SK-N-MC (cell line): ENCODE results near the gene DSE.

Experiments used
- DNase-seq: peaks from one replicate; pipeline ENCODE4 v3.0.0-alpha.2; 2011; ENCODE audit warnings: low read depth, low spot score
- H3K27ac ChIP-seq: fragments of 200-600 bp; sonication (generic); 2 replicates; pipeline ENCODE4 v1.5.1; 2016; ENCODE audit warnings: mixed run types
- H3K36me3 ChIP-seq: fragments of 200-600 bp; sonication (generic); 2 replicates; pipeline ENCODE4 v1.6.1; 2017; ENCODE audit warnings: antibody characterized with exemption, low read length, mixed read lengths; ENCODE audit not compliant: insufficient read depth
- H3K4me3 ChIP-seq: fragments of 200-600 bp; sonication (generic); 2 replicates; pipeline ENCODE4 v1.5.1; 2016
- H3K9ac ChIP-seq: fragments of 200-600 bp; sonication (generic); 2 replicates; pipeline ENCODE4 v1.8.0; 2017; ENCODE audit warnings: mixed run types, mixed read lengths; ENCODE audit not compliant: insufficient read length
- H3K9me3 ChIP-seq: fragments of 200-600 bp; sonication (generic); 2 replicates; pipeline ENCODE4 v1.6.1; 2017; ENCODE audit warnings: low read depth, mild to moderate bottlenecking, antibody characterized with exemption, low read length, moderate library complexity, mixed read lengths
- EZH2 ChIP-seq: fragments of 200-600 bp; sonication (generic); IDR thresholded peaks from one replicate; pipeline ENCODE4 v1.6.1; 2017; ENCODE audit warnings: antibody characterized with exemption
- FOXP2 ChIP-seq: optimal IDR thresholded peaks from 2 replicates; pipeline ENCODE3; 2011; ENCODE audit warnings: mild to moderate bottlenecking, moderate library complexity; ENCODE audit not compliant: insufficient read depth; ENCODE audit errors: extremely low read length, control extremely low read depth
- POLR2AphosphoS5 ChIP-seq: IDR thresholded peaks from 2 replicates; pipeline ENCODE4 v1.6.1; 2012; ENCODE audit warnings: mild to moderate bottlenecking, low read depth, low read length, borderline replicate concordance

The DSE gene

GRCh38 chr6:116433206-116433712, 62.5 kb downstream of the DSE start:
- no peaks in the 10 kb centered on the region for H3K36me3 ChIP-seq
- TF ChIP-seq FOXP2 = no peak
- TF ChIP-seq POLR2AphosphoS5 = no peak
- TF ChIP-seq EZH2 = no peak

GRCh38 chr6:116434056-116434725, 63.4 kb downstream of the DSE start:
- no peak for DNase-seq
- TF ChIP-seq POLR2AphosphoS5 (no peak), EZH2 (no peak), FOXP2 (no peak)
- no peaks in the 10 kb centered on the region for H3K9me3 ChIP-seq
- no peaks in the 10 kb centered on the region for H3K36me3 ChIP-seq
- no peak overlapping the region for H3K4me3 ChIP-seq
- no peak overlapping the region for H3K27ac ChIP-seq
- no peak overlapping the region for H3K9ac ChIP-seq

More at GRCh38 chr6:116433206-116433712, 62.5 kb downstream of the DSE start:
- DNase-seq = no peak
- Histone ChIP-seq H3K4me3 (no peak overlapping the region), H3K9me3 (no peaks in the 10 kb centered on the region), H3K9ac (no peak overlapping the region), H3K27ac (no peak overlapping the region)

GRCh38 chr6:116436586-116436985, 65.8 kb downstream of the DSE start:
- no peak for TF ChIP-seq FOXP2
- no peak for TF ChIP-seq EZH2
- TF ChIP-seq POLR2AphosphoS5 = no peak
- Histone ChIP-seq H3K4me3 (no peak overlapping the region), H3K9ac (no peak overlapping the region), H3K36me3 (no peaks in the 10 kb centered on the region), H3K27ac (no peak overlapping the region), H3K9me3 (no peaks in the 10 kb centered on the region)
- DNase-seq = no peak

- H3K36me3 ChIP-seq = no peaks in the 10 kb centered on the region
- DNase-seq = no peak
- H3K27ac ChIP-seq = no peak overlapping the region
- TF ChIP-seq POLR2AphosphoS5 (no peak), EZH2 (no peak), FOXP2 (no peak)
- no peaks in the 10 kb centered on the region for H3K9me3 ChIP-seq
- no peak overlapping the region for H3K9ac ChIP-seq
- H3K4me3 ChIP-seq = no peak overlapping the region
Measured at GRCh38 chr6:116437656-116438055, 66.9 kb downstream of the DSE start.

GRCh38 chr6:116438590-116439448, 68.1 kb downstream of the DSE start:
- H3K9ac ChIP-seq = peak overlapping the region; percentile 38
- H3K36me3 ChIP-seq = no peaks in the 10 kb centered on the region
- H3K9me3 ChIP-seq = no peaks in the 10 kb centered on the region
- peak; percentile 30 for DNase-seq
- H3K27ac ChIP-seq = no peak overlapping the region
- no peak overlapping the region for H3K4me3 ChIP-seq
- no peak for TF ChIP-seq FOXP2
- TF ChIP-seq EZH2 = no peak
- TF ChIP-seq POLR2AphosphoS5 = no peak; the same call in 1 of the 2 replicates

GRCh38 chr6:116439522-116440051, 68.8 kb downstream of the DSE start:
- no peak for DNase-seq
- Histone ChIP-seq H3K9ac (no peak overlapping the region), H3K4me3 (no peak overlapping the region), H3K36me3 (no peaks in the 10 kb centered on the region), H3K9me3 (no peaks in the 10 kb centered on the region), H3K27ac (no peak overlapping the region)
- TF ChIP-seq FOXP2 (no peak), EZH2 (no peak), POLR2AphosphoS5 (no peak)

- no peaks in the 10 kb centered on the region for H3K36me3 ChIP-seq
- TF ChIP-seq FOXP2 = no peak
- H3K27ac ChIP-seq = no peak overlapping the region
- no peak for DNase-seq
- no peak overlapping the region for H3K9ac ChIP-seq
- no peaks in the 10 kb centered on the region for H3K9me3 ChIP-seq
- no peak overlapping the region for H3K4me3 ChIP-seq
Measured at GRCh38 chr6:116443105-116443504, 72.4 kb downstream of the DSE start.

- Histone ChIP-seq H3K9me3 (no peaks in the 10 kb centered on the region), H3K36me3 (no peaks in the 10 kb centered on the region), H3K27ac (no peak overlapping the region), H3K4me3 (no peak overlapping the region), H3K9ac (no peak overlapping the region)
- TF ChIP-seq EZH2 (no peak), POLR2AphosphoS5 (no peak), FOXP2 (no peak)
- DNase-seq = no peak
Measured at GRCh38 chr6:116444092-116444491, 73.3 kb downstream of the DSE start.

GRCh38 chr6:116444575-116444974, 73.8 kb downstream of the DSE start:
- no peak overlapping the region for H3K27ac ChIP-seq
- H3K4me3 ChIP-seq = no peak overlapping the region
- TF ChIP-seq POLR2AphosphoS5 (no peak), FOXP2 (no peak), EZH2 (no peak)
- H3K36me3 ChIP-seq = no peaks in the 10 kb centered on the region
- no peaks in the 10 kb centered on the region for H3K9me3 ChIP-seq
- no peak for DNase-seq
- no peak overlapping the region for H3K9ac ChIP-seq
